K562 (cell line): ENCODE results near the gene SNRPD2. TPM values are rescaled to one million over a fixed set of nuclear protein-coding genes. Genes with fewer than 3 reads are reported as not detected.

Experiments
- ARNT ChIP-seq, 2 experiments: fragments of 450-650 bp; IDR thresholded peaks; 2 replicates each; pipeline ENCODE4 v1.6.1; 2016; ENCODE audit warnings: mild to moderate bottlenecking in 1 of 2
- BRF2 ChIP-seq: IDR thresholded peaks from 3 replicates; pipeline ENCODE4 v1.6.1; 2011; ENCODE audit warnings: borderline replicate concordance, mild to moderate bottlenecking; ENCODE audit not compliant: insufficient read length, insufficient read depth
- CBX3 ChIP-seq, 2 experiments: IDR thresholded peaks; 1 replicate in 1 of 2; 2 replicates in 1 of 2; pipeline ENCODE4 v1.6.1; 2012; ENCODE audit warnings: inconsistent platforms in 2 of 2, low read length in 2 of 2, borderline replicate concordance in 1 of 2, control low read depth in 1 of 2
- CTCF ChIP-seq, 3 experiments: IDR thresholded peaks in 2 of 3; conservative IDR thresholded peaks in 1 of 3; 2 replicates each; pipeline ENCODE4 v1.5.1; 2011 to 2012; ENCODE audit warnings: low read length in 3 of 3, mild to moderate bottlenecking in 3 of 3, control low read depth in 2 of 3, improper control_type of control experiment in 1 of 3, inconsistent platforms in 1 of 3, low read depth in 1 of 3, mixed read lengths in 1 of 3, moderate library complexity in 1 of 3; ENCODE audit not compliant: insufficient read depth in 2 of 3
- DACH1 ChIP-seq: fragments of 450-650 bp; IDR thresholded peaks from 2 replicates; pipeline ENCODE4 v1.6.1; 2018; ENCODE audit not compliant: partially characterized antibody
- DPF2 ChIP-seq: fragments of 450-650 bp; IDR thresholded peaks from 2 replicates; pipeline ENCODE4 v1.6.1; 2016
- FOXA3 ChIP-seq, 2 experiments: fragments of 450-650 bp in 1 of 2; sonication (generic) in 1 of 2; formaldehyde crosslinking; IDR thresholded peaks in 1 of 2; conservative IDR thresholded peaks in 1 of 2; 2 replicates each; pipeline versions ENCODE4 v1.4.0 to v1.8.0; 2020 to 2022; ENCODE audit warnings: mild to moderate bottlenecking in 2 of 2, missing genetic modification reagents in 1 of 2
- NFXL1 ChIP-seq: fragments of 450-650 bp; formaldehyde crosslinking; IDR thresholded peaks from 2 replicates; pipeline ENCODE4 v1.4.0; 2021; ENCODE audit warnings: mild to moderate bottlenecking
- PCBP2 ChIP-seq: fragments of 200-400 bp; formaldehyde crosslinking; IDR thresholded peaks from 2 replicates; pipeline ENCODE4 v1.6.1; 2018; ENCODE audit warnings: low read length, low read depth, mild to moderate bottlenecking, moderate library complexity; ENCODE audit not compliant: poor library complexity, severe bottlenecking
- PML ChIP-seq: IDR thresholded peaks from 2 replicates; pipeline ENCODE4 v1.6.1; 2012; ENCODE audit warnings: low read length, inconsistent platforms
- PPARD ChIP-seq: fragments of 250-450 bp; sonication (Bioruptor Pico); IDR thresholded peaks from 2 replicates; pipeline ENCODE4 v1.8.0; 2022; ENCODE audit warnings: inconsistent platforms, mild to moderate bottlenecking, moderate library complexity
- PTTG1 ChIP-seq: fragments of 450-650 bp; IDR thresholded peaks from 2 replicates; pipeline ENCODE4 v1.6.1; 2016; ENCODE audit warnings: low read depth, mild to moderate bottlenecking, missing genetic modification characterization, missing compliant biosample characterization
- RBM34 ChIP-seq: fragments of 200-400 bp; formaldehyde crosslinking; IDR thresholded peaks from 2 replicates; pipeline ENCODE4 v1.6.1; 2018; ENCODE audit warnings: low read length, borderline replicate concordance; ENCODE audit not compliant: insufficient read depth
- SIX5 ChIP-seq, 2 experiments: IDR thresholded peaks; 2 replicates each; pipeline ENCODE4 v1.6.1; 2011; ENCODE audit warnings: low read length in 2 of 2, borderline replicate concordance in 1 of 2, low read depth in 1 of 2, mild to moderate bottlenecking in 1 of 2, moderate library complexity in 1 of 2; ENCODE audit not compliant: insufficient read depth in 1 of 2
- TCF15 ChIP-seq: fragments of 250-450 bp; sonication (Bioruptor Pico); IDR thresholded peaks from 2 replicates; pipeline ENCODE4 v1.8.0; 2022; ENCODE audit warnings: moderate library complexity, mild to moderate bottlenecking, inconsistent platforms
- THAP7 ChIP-seq: fragments of 250-450 bp; sonication (Bioruptor Pico); IDR thresholded peaks from 2 replicates; pipeline ENCODE4 v1.5.0; 2021
- ZNF511 ChIP-seq: sonication (generic); formaldehyde crosslinking; IDR thresholded peaks from 2 replicates; pipeline ENCODE4 v1.8.0; 2022; ENCODE audit warnings: mild to moderate bottlenecking, missing genetic modification reagents
- ZNF639 ChIP-seq, 2 experiments: fragments of 200-800 bp in 1 of 2; sonication (Bioruptor generic) in 1 of 2; sonication (generic) in 1 of 2; formaldehyde crosslinking in 1 of 2; IDR thresholded peaks in 1 of 2; conservative IDR thresholded peaks in 1 of 2; 2 replicates each; pipeline versions ENCODE4 v1.5.0 to v1.6.1; 2016 to 2020; ENCODE audit warnings: missing compliant biosample characterization in 1 of 2, missing genetic modification characterization in 1 of 2, missing genetic modification reagents in 1 of 2
- ZNF76 ChIP-seq: fragments of 250-450 bp; sonication (Bioruptor Pico); IDR thresholded peaks from 2 replicates; pipeline ENCODE4 v1.4.0; 2020; ENCODE audit warnings: mild to moderate bottlenecking, moderate library complexity, borderline replicate concordance
- ZNF79 ChIP-seq: fragments of 250-450 bp; sonication (Bioruptor Pico); IDR thresholded peaks from 2 replicates; pipeline ENCODE4 v1.4.0; 2020; ENCODE audit warnings: low read depth, mild to moderate bottlenecking, moderate library complexity
- polyA plus RNA-seq, 8 experiments: library from polyadenylated mRNA; depleted of rRNA in 4 of 8; stranded (reverse) in 5 of 8; unstranded in 3 of 8; fragments of >200 nt; fragmentation: Nextera tagmentation in 2 of 8; fragmentation: Illumina TruSeq in 1 of 8; extraction: Ambion mirVana in 2 of 8; extraction: Trizol in 1 of 8; gene quantifications; 2 replicates each; pipeline versions ENCODE4 v1.2.1 to v1.2.3, GENCODE V29; 2011 to 2014; ENCODE audit warnings: inconsistent platforms in 1 of 8, missing spikeins in 1 of 8
- total RNA-seq, 7 experiments: library from RNA; depleted of rRNA in 6 of 7; stranded (reverse); fragments of >200 nt in 6 of 7; fragmentation: Illumina TruSeq in 2 of 7; extraction: Trizol in 2 of 7; gene quantifications; 2 replicates each; pipeline versions ENCODE4 v1.2.1 to v1.2.3, GENCODE V29; 2011 to 2021; ENCODE audit warnings: low replicate concordance in 1 of 7

The SNRPD2 gene
- total and polyA plus RNA-seq, 9 of the 15 experiments (the other 6 are each of a cell fraction or from before 2014, with no cell fraction given), result 728 to 4,411 (median 1,029) TPM

- TF ChIP-seq TCF15 (no peak), SIX5 (IDR thresholded peaks at IDR 0.05; ENCODE audit: borderline replicate concordance in 1 of 2, insufficient read depth in 1 of 2, low read depth in 1 of 2, low read length in 2 of 2) (no peak), CTCF (IDR thresholded peaks at IDR 0.05 in 2 of 3, conservative IDR thresholded peaks at IDR 0.05 in 1 of 3; ENCODE audit: insufficient read depth in 2 of 3, low read depth in 1 of 3, low read length in 3 of 3) (peak; percentile 96 to 99 (median 97)), DACH1 (peak; percentile 27), CBX3 (IDR thresholded peaks at IDR 0.05; ENCODE audit: borderline replicate concordance in 1 of 2, low read length in 2 of 2) (0 out of 3 replicates have a peak, but pooled peaks of 1 of the 2 experiments have one; percentile 15), NFXL1 (CRISPR knock-in tag) (no peak), ZNF79 (CRISPR knock-in tag) (no peak), FOXA3 (CRISPR knock-in tag; conservative IDR thresholded peaks at IDR 0.05 in 1 of 2, IDR thresholded peaks at IDR 0.05 in 1 of 2) (no peak), PCBP2 (no peak), RBM34 (no peak), ZNF511 (no peak), THAP7 (CRISPR knock-in tag) (no peak), DPF2 (peak; percentile 39; the same call in 1 of the 2 replicates), PPARD (CRISPR knock-in tag) (no peak), PML (no peak), ARNT (IDR thresholded peaks at IDR 0.05) (no peak), BRF2 (no peak), ZNF639 (CRISPR knock-in tag; conservative IDR thresholded peaks at IDR 0.05 in 1 of 2, IDR thresholded peaks at IDR 0.05 in 1 of 2) (no peak), ZNF76 (CRISPR knock-in tag) (no peak), PTTG1 (tag) (no peak)
These were observed 48.5 kb downstream of the SNRPD2 start (continued) for GRCh38 chr19:45643024-45643926.
